GM15510 (cell line): ENCODE measurements around the gene POU6F1.

Experiments
- POLR2A ChIP-seq: IDR thresholded peaks from 3 replicates; pipeline ENCODE4 v1.6.1; 2011; ENCODE audit warnings: borderline replicate concordance; ENCODE audit not compliant: insufficient read length; ENCODE audit errors: extremely low read depth

Gene POU6F1

DNA sequence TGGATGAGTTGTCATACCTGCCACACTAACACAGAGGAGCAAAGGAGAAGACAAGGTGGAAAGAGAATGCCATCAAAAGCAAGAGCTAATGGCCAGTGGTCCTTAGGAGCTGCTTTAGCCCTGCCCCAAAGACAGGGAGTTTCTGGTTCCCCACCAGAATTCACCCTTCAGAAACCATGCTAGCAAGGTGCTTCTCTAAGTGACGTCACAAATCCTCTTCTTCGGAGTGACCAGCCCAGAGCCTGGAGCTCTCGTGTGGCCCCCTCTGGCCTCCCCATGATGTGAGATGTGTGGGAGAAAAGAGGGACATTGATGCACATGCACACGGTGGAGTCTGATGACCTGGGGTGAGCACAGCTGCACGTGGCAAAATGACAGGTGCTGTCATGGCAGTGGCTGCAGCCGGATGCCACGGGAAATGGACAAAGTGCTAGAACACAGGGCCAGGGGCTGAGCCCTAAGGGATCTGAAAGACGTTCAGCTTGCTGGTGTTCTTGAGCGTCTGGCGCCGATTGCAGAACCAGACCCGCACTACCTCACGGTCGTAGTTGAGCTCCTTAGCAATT lies 28.0 kb downstream of the POU6F1 start:
- no peak for TF ChIP-seq POLR2A

DNA sequence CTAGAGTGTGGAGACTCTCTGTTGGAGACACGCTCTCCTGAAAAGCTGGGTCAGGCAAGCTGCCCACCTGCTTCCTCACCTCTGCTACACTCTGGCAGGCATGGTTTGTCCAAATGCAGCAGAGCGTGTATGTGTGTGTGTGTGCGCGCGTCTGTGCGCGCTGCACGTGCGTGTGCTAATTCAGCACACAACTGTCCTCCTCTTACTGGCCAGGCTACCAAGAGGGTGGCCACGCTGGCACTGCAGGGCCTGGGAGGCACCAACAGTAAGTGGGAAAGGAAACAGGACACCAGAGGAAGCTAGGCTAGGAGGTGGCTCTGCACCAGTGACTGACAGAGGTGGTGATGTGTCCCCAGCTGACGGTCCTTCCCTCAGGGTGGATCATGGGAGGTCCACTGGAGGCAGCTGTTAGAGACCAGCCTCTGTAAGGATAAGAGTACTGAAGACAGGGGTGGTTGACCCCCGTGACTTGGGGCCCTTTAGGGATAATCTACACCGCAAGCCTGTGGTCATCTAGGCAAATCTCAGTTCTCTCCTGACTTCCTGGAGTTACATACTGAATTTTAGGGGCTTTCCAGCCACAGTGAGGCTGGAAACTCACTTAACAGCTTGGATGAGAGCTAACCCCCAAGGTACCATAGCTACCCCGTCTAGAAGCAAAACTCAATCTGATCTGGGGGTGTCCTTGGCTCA lies 29.4 kb downstream of the POU6F1 start:
- no peak for TF ChIP-seq POLR2A

DNA sequence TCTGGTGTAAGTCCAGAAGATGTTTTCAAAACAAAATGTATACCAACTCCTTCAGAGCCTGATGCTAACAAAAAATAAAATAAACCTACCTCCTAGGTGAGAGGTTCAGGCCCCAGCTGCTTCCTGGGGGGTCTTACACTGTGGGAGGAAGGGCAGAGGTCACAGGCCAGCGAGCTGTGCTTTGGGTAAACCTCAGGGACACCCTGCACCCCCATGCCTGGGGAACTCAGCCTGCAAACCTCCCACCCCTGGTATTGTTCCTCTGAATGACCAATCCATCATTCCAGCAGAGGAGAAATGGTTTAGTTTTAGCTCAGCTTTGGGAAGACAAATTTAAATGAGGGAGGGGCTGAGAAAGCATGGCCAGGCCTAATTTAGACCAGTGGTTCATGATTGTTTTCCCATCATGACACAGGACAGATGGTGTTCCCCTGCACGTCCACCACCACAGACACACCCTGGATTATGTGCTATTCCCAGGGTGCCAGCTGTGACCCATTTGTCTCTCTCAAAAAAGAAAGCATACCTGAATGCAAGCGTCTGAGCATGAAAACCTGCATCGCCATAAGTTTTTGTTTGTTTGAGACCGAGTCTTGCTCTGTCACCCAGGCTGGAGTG lies 30.4 kb downstream of the POU6F1 start:
- no peak for TF ChIP-seq POLR2A

DNA sequence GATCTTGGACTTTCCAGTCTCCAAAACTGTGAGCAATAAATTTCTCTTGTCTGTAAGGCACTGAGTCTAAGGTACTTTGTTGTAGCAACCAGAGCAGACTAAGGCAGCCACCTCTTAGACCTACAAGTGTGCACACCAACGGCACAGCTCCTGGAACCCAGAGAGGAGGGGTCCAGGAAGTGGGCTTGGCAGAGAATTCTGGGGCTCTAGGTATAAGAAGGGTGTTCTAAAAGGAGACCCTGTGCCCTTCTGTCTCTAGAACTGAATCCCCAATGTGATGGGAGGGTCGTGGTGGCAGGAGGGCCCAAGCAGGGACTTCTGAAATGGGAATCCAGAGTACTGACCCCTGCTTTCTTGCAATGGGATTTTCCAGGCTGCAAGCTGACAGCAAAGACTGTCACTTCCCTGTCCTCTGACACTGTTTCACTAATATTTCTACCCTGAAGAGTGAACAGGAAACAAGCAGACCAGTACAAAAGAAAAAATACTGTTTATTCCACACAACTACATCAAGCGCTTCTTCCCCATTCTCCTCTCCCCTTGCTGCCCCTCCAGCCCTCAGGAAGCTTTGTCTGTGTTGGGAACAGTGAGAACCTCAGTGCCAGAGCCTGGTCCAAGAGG lies 31.3 kb downstream of the POU6F1 start:
- no peak for TF ChIP-seq POLR2A

DNA sequence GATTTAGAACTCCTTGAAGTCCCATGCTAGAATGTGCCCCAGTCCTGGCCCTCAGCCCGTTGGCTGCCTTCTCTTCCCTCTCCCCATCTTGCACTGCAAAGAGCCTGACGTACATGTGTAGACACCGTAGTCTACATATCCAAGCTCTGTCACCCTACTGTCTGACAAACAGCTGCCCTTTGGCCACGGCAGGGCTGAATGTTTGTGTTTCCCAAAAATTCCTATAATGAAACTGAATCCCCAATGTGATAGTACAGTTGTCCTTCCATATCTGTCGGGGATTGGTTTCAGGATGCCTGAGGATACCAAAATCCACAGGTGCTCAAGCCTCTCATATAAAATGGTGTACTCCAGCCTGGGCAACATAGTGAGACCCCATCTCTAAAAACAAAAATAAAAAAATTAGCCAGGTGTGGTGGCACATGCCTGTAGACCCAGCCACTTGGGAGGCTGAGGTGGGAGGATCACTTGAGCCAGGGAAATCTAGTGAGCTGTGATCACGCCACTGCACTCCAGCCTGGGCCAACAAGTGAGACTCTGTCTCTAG lies 32.6 kb downstream of the POU6F1 start:
- no peak for TF ChIP-seq POLR2A

DNA sequence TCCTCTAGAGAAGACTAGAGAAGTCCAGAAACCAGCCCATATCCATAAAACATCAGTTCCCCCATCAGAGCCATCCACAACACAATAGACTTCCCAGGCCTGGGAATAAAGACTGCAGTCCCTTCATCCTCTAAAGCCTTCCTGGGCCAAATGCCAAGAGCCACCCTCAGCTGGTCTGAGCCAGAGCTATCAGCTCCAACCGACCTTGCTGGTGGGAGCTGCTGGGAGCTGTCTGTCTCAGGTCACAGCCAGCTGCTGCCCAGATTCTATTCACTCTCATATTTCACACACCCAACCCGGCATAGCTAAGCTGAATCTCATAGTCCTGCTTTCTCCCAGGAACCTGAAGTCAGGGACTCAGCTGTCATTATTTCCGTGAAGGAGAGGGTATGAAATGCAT lies 34.0 kb downstream of the POU6F1 start:
- TF ChIP-seq POLR2A = no peak

DNA sequence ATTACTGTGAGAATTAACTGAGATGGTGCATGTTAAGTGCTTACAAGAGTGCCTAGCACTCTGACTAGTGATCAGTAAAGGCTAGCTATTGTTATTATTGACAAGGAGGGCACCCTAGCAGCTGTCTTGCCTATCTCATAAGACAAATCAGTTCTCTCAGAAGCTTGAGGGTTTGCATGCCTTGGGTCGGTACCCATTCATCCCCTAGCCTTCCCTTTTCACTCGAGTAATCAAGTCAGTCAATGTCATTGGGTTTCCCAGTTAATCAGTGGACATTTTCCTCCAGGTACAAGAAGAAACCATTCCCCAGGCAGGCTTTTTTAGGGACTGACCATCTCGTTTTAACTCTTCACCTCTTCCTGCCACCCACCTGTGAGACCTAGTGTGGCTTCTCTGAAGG lies 34.5 kb downstream of the POU6F1 start:
- TF ChIP-seq POLR2A = no peak

DNA sequence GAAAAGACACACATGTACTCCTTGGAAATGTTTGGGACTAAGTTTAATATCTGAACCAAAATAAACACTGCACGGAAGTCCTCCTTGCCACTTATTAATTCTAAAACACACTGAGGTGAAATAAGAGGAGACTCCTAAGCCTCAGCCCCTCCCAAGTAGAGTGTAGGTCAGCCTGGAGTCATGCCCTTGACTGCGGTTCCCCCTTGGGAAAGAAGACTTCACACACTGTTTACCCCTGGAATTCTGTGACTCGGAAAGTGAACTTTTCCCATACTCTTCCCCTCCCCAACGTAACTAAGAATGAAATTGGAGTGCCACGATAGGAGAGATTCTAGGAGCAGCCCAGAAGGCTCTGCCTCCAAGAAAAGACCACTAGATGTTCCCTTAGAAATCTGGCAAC lies 36.3 kb downstream of the POU6F1 start:
- no peak for TF ChIP-seq POLR2A

DNA sequence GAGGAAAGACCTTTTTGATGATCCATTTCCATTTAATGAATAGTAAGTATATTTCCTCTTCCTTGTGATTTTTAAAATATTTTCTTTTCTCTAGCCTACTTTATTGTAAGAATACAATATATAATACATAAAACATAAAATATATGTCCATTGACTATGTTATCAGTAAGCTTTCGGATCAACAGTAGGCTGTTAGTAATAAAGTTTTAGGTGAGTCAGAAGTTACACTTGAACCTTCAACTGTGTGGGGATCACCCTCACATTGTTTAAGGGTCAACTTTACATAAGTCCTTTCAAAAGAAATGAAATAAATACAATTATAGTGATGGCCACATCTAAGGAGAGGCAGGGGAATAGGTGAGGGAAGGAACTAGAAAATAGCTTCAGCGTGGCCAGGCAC lies 40.0 kb downstream of the POU6F1 start:
- no peak for TF ChIP-seq POLR2A

DNA sequence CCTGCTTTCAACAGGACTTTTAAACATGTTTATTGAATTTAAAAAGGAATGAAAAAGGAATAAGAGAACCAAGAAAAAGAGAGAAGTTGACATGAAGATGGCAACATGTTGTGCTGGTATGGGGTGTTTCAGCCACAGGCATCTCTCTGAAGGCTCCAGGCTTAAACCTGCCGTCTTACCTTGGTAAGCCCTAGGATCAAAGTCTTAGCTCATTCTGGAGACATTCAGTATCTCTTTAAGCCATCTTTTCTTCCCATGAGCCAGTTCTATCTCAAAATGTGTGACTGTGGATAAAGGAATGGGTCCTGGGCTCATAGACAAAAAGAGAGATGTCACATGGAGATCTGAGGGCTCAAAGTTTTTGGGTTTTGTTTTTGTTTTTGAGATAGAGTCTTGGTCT lies 43.4 kb downstream of the POU6F1 start:
- TF ChIP-seq POLR2A = no peak

DNA sequence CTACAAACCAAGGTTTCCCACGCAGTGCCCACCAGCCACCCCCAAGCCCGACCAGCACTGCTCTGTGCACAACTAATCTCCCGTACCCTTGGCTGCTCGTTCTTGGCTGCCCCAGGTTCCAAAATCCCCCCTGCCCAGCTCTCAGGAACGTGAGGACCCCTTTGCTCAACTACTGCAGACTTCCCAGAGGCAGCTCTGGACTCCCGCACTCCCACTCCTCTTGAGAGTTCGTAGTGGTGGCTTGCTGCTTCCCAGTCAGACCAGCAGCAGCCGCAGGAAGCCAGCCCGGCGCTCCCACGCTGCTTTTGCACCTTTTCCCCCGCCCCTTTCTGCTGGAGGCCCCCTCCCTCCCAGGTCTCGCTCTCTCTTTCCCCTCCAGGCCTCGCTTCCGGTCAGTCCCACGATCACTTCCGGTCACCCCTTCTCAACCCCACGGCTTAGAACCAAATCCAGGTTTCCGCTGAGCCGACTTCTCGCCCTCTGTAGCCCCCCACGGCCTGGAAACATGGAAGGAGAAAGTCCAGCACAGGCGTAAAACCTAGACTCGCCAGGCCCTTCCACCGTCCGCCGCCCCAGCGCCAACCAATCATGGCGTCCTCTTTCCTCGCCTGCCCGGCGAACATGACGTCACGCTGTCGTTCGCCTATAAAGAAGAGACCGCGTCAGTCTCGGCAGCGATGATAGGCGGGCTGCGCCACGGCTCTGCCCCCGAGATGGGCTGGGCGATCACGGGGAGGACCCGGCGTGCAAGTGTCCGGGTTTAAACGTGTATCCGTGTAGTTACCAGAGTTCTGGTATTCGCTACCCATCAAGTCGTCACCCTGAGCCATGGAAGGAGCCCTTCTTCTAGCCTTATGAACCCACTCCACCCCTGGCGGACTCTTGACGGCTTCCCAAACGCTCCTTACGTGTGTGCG lies 45.1 kb downstream of the POU6F1 start, which contains the start of gene TFCP2:
TFCP2 (minus strand) TSS at position 621 of the 917 bp plus-strand sequence. CDS start 713 bp downstream, outside the sequence.
- TF ChIP-seq POLR2A = peak; percentile 73

DNA sequence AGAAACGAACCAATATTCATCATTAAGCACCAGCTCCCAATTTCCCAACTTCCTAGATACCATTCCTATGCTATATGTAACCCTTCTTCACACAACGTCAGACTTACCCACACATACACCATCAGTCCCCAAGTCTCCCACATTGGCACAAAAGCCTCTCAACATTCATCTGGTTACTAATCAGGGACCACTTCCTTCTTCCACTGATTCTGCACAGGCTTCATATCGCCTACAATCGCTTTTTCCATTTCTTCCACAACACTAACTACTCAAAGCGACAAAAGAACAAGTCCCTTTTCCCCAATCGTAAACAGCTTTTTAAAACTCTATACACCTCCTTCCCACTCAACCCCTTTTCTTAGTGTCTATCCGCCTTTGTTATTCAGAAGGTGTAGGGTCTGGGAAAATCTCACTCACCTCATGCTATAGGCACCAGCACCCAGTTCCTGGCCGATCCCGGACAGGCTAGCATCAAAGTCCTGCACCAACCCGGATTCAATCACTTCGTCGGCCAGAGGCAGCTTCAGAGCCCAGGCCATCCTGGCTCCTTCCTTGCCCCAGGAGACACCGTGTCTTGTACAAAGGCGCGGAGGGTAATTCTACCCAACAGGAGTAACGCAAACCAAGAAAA lies 45.9 kb downstream of the POU6F1 start:
- TF ChIP-seq POLR2A = no peak

DNA sequence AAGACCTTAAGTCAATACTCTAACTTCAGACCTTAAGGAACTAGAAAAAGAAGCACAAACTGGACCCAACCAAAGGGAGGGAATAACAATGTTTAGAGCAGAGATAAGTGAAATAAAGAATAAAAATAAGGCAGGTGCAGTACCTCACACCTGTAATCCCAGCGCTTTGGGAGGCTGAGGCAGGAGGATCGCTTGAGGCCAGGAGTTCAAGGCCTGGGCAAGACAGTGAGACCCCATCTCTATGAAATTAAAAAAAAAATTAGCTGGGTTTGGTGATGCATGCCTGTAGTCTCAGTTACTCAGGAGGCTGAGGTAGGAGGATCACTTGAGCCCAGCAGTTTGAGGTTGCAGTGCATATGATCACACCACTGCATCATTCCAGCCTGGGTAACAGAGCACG lies 54.1 kb downstream of the POU6F1 start:
- no peak for TF ChIP-seq POLR2A

DNA sequence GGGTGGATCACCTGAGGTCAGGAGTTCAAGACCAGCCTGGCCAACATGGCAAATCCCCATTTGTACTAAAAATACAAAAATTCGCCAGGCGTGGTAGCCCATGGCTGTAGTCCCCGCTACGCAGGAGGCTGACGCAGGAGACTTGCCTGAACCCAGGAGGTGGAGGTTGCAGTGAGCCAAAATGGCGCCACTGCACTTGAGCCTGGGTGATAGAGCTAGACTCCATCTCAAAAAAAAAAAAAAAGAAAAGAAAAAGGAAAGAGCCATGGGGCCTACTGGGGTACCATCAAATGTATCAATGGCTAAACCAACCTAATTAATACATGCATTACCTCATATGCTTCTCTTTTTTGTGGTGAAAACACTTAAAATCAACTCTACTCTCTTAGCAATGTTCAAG lies 55.6 kb downstream of the POU6F1 start:
- TF ChIP-seq POLR2A = no peak
